ENCODE data around the gene PDE6G.
A peak's percentile ranks its signal among the peaks of the same experiment; 100 is the strongest.
"Not testable (repeated sequence)": the region's sequence is repeated elsewhere in the genome, so short reads cannot be mapped to it uniquely, and the experiment has no call there.

Gene PDE6G

GRCh38 chr17:81621494-81622130 lies 34.7 kb downstream of the PDE6G start:
- no peak for DNase-seq

- not testable (repeated sequence) for DNase-seq
Measured at GRCh38 chr17:81618307-81618706, 38.0 kb downstream of the PDE6G start.

- no peak for DNase-seq
Measured at GRCh38 chr17:81616877-81617276, 39.5 kb downstream of the PDE6G start.

GRCh38 chr17:81615401-81615930 lies 40.9 kb downstream of the PDE6G start:
- DNase-seq, result no peak

- DNase-seq, result no peak
Measured at GRCh38 chr17:81612172-81612970, 44.0 kb downstream of the PDE6G start.

GRCh38 chr17:81609541-81610311 lies 46.6 kb downstream of the PDE6G start:
- DNase-seq, result no peak

GRCh38 chr17:81608605-81609004 lies 47.7 kb downstream of the PDE6G start:
- DNase-seq, result no peak

- DNase-seq, result no peak
Measured at GRCh38 chr17:81608082-81608481, 48.3 kb downstream of the PDE6G start.

- DNase-seq, result no peak
Measured at GRCh38 chr17:81607431-81607830, 48.9 kb downstream of the PDE6G start.

- DNase-seq, result no peak
Measured at GRCh38 chr17:81603846-81604610, 52.3 kb downstream of the PDE6G start.

- DNase-seq, result peak; percentile 92 to 94
Measured at GRCh38 chr17:81601525-81602120, 54.7 kb downstream of the PDE6G start.

All from Kasumi-1 (cell line).